GM12878 (cell line): ENCODE results near the gene MYO1D. TPM values are rescaled to one million over a fixed set of nuclear protein-coding genes. Genes with fewer than 3 reads are reported as not detected.

Experiments
- BCLAF1 ChIP-seq: fragments of 450-650 bp; IDR thresholded peaks from 2 replicates; pipeline ENCODE4 v1.6.1; 2017; ENCODE audit warnings: antibody characterized with exemption, mild to moderate bottlenecking, moderate library complexity
- DPF2 ChIP-seq: fragments of 450-650 bp; IDR thresholded peaks from 2 replicates; pipeline ENCODE4 v1.6.1; 2017; ENCODE audit warnings: mild to moderate bottlenecking
- EED ChIP-seq: sonication (generic); IDR thresholded peaks from 2 replicates; pipeline ENCODE4 v1.6.1; 2016; ENCODE audit warnings: antibody characterized with exemption, low read depth
- ESRRA ChIP-seq: IDR thresholded peaks from 2 replicates; pipeline ENCODE4 v1.6.1; 2012; ENCODE audit warnings: mild to moderate bottlenecking, low read length, improper control_type of control experiment
- LARP7 ChIP-seq: fragments of 450-650 bp; IDR thresholded peaks from 2 replicates; pipeline ENCODE4 v1.6.1; 2017; ENCODE audit warnings: mild to moderate bottlenecking
- NKRF ChIP-seq: fragments of 450-650 bp; conservative IDR thresholded peaks from 2 replicates; pipeline ENCODE4 v1.6.1; 2017; ENCODE audit warnings: mild to moderate bottlenecking, moderate library complexity
- POLR2AphosphoS5 ChIP-seq: IDR thresholded peaks from 2 replicates; pipeline ENCODE4 v1.6.1; 2011; ENCODE audit warnings: mild to moderate bottlenecking, low read length, inconsistent platforms
- RBBP5 ChIP-seq: fragments of 200-600 bp; sonication (generic); conservative IDR thresholded peaks from 2 replicates; pipeline ENCODE4 v1.6.1; 2016
- SMAD1 ChIP-seq: fragments of 450-650 bp; IDR thresholded peaks from 2 replicates; pipeline ENCODE4 v1.6.1; 2018; ENCODE audit warnings: mild to moderate bottlenecking, low read depth; ENCODE audit not compliant: partially characterized antibody
- STAT1 ChIP-seq: fragments of 450-650 bp; conservative IDR thresholded peaks from 2 replicates; pipeline ENCODE4 v1.6.1; 2014; ENCODE audit warnings: antibody characterized with exemption, mild to moderate bottlenecking
- polyA plus RNA-seq, 11 experiments: library from polyadenylated mRNA; depleted of rRNA in 4 of 11; unstranded in 6 of 11; stranded (reverse) in 5 of 11; fragments of >200 nt; fragmentation: Nextera tagmentation in 4 of 11; fragmentation: Illumina TruSeq in 1 of 11; extraction: Ambion mirVana in 4 of 11; extraction: Trizol in 1 of 11; gene quantifications; 1 replicate in 1 of 11; 2 replicates in 10 of 11; pipeline versions ENCODE4 v1.2.1 to v1.2.3, GENCODE V29; 2011 to 2016; ENCODE audit warnings: inconsistent platforms in 2 of 11, missing spikeins in 2 of 11, low read depth in 1 of 11
- total RNA-seq, 4 experiments: library from RNA; depleted of rRNA in 3 of 4; stranded (reverse); fragments of >200 nt in 3 of 4; fragmentation: Illumina TruSeq in 1 of 4; extraction: Trizol in 1 of 4; gene quantifications; 2 replicates each; pipeline versions ENCODE4 v1.2.1 to v1.2.3, GENCODE V29; 2013 to 2021
- TF ChIP-seq, protein P1 (sequence below): IDR thresholded peaks from 2 replicates; pipeline ENCODE4 v1.6.1; 2012; ENCODE audit warnings: low read depth, low read length, improper control_type of control experiment

Gene MYO1D
- total and polyA plus RNA-seq, 10 of the 15 experiments (the other 5 are each of a cell fraction or from before 2014, with no cell fraction given), result 1.8 to 37.7 (median 25.4) TPM

- peak; percentile 76; the same call in 1 of the 2 replicates for TF ChIP-seq POLR2AphosphoS5
- TF ChIP-seq RBBP5, result no peak
- TF ChIP-seq ESRRA, result no peak
- TF ChIP-seq LARP7, result peak; percentile 42
- no peak for TF ChIP-seq STAT1
- TF ChIP-seq, protein P1, sequence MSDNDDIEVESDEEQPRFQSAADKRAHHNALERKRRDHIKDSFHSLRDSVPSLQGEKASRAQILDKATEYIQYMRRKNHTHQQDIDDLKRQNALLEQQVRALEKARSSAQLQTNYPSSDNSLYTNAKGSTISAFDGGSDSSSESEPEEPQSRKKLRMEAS, result 0 out of 2 replicates have a peak, but pooled peaks have one; percentile 29
- peak; percentile 47 for TF ChIP-seq SMAD1
- TF ChIP-seq NKRF, result no peak
- TF ChIP-seq BCLAF1, result no peak
- no peak for TF ChIP-seq EED
- peak; percentile 44 for TF ChIP-seq DPF2
These were observed 389.3 kb downstream of the MYO1D start (continued) for GRCh38 chr17:32487473-32488176.
